Transverse colon (tissue), 4 donors: Measurements from ENCODE around the gene KIF1A. TPM values are rescaled to one million over a fixed set of nuclear protein-coding genes. Genes with fewer than 3 reads are reported as not detected.
A peak's percentile ranks its signal among the peaks of the same experiment; 100 is the strongest.

ENCODE experiments used
- DNase-seq: peaks from one replicate; pipeline ENCODE4 v3.0.0-alpha.2; 2019
- H3K27ac ChIP-seq, 4 donors: fragments of 200-600 bp; sonication (generic); 2 replicates each; pipeline ENCODE4 v1.5.1; 2016 to 2018; ENCODE audit warnings: inconsistent platforms in 4 of 4
- H3K27me3 ChIP-seq: fragments of 200-600 bp; sonication (generic); 2 replicates; pipeline ENCODE4 v1.5.1; 2017; ENCODE audit warnings: inconsistent platforms
- H3K36me3 ChIP-seq, 4 donors: fragments of 200-600 bp; sonication (generic); 2 replicates each; pipeline ENCODE4 v1.5.1; 2017 to 2019; ENCODE audit warnings: inconsistent platforms in 4 of 4
- H3K4me1 ChIP-seq, 4 donors: fragments of 200-600 bp; sonication (generic); 2 replicates each; pipeline ENCODE4 v1.5.1; 2017 to 2020; ENCODE audit warnings: inconsistent platforms in 4 of 4
- H3K4me3 ChIP-seq, 4 donors: fragments of 200-600 bp; sonication (generic); 1 replicate in 1 of 4; 2 replicates in 3 of 4; pipeline versions ENCODE4 v1.5.1 to v1.6.1; 2017 to 2019; ENCODE audit warnings: inconsistent platforms in 4 of 4
- H3K9me3 ChIP-seq, 2 donors: fragments of 200-600 bp; sonication (generic); 2 replicates each; pipeline ENCODE4 v1.5.1; 2017 to 2019; ENCODE audit warnings: inconsistent platforms in 2 of 2
- EP300 ChIP-seq: sonication (generic); formaldehyde crosslinking; IDR thresholded peaks from one replicate; pipeline ENCODE4 v1.6.1; 2017; ENCODE audit warnings: antibody characterized with exemption, low read depth
- POLR2A ChIP-seq: fragments of 450-650 bp; IDR thresholded peaks from one replicate; pipeline ENCODE4 v1.6.1; 2016; ENCODE audit warnings: antibody characterized with exemption, mild to moderate bottlenecking, moderate library complexity
- POLR2AphosphoS5 ChIP-seq, 3 donors: sonication (generic); formaldehyde crosslinking; IDR thresholded peaks; one replicate each; pipeline ENCODE4 v1.6.1; 2016; ENCODE audit warnings: antibody characterized with exemption in 3 of 3
- WGBS, 2 donors: methylation state at CpG; one replicate each; pipeline ENCODE4 v1.1.5; 2018; ENCODE audit warnings: low coverage in 1 of 2; 5-methylcytosine and 5-hydroxymethylcytosine counted together
- in situ Hi-C, 4 donors: fragments of 200-750 bp; cut with MboI; loops; one replicate each; pipeline versions ENCODE4 v1.15.0 to v1.15.1; 2017; ENCODE audit warnings: low sequenced_read_pairs in 3 of 4, low pct_ligation_motif_present in 1 of 4, low pct_unique_long_range_greater_than_20kb in 1 of 4
- intact Hi-C: fragments of 100-400 bp; cut with DNase I; formaldehyde crosslinking; loops from one replicate; pipeline ENCODE4 v1.15.1; 2023; ENCODE audit warnings: low total_unique reads
- total RNA-seq, 4 donors: library from RNA; depleted of rRNA; stranded (reverse); fragments of >200 nt; gene quantifications; one replicate each; pipeline ENCODE4 v1.1.0, GENCODE V29; 2016
- TF ChIP-seq, protein P1 (sequence below), 5 experiments: fragments of 200-600 bp in 3 of 5; fragments of 450-650 bp in 2 of 5; sonication (generic) in 3 of 5; IDR thresholded peaks; 1 replicate in 2 of 5; 2 replicates in 3 of 5; pipeline ENCODE4 v1.5.1; 2016 to 2017; ENCODE audit warnings: antibody characterized with exemption in 5 of 5, inconsistent platforms in 3 of 5, mild to moderate bottlenecking in 2 of 5, moderate library complexity in 1 of 5

Gene KIF1A
- total RNA-seq, 4 donors from 2014 or later = 0.40 to 3.4 (median 2.9) TPM

DNA sequence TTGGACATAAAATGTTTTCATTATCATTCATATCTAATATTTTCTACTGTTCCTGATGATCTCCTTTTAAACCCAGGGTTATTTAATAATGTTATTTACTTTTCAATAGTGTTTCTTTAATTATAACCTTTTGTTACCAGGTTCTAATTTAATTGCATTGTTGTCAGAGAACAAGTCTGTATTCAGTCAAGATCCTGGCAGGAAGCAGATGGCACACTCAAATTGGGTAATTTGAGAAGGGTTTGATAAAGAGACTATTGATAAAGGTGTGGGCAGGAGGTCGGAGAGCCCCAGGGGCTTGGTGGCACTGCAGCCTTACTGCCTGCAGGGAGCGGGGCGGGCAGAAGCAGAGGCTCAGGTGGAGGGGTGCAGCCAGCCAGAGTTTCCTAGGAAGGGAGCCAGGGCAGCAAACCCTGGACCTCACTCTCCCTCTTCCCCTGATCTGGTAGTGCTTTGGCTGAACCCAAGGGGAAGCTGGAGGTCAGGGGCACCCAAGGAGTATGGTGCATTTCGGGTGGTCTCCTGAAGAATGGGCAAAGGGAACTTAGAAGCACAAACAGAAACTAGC, 2.3 kb upstream of the KIF1A start:
- H3K4me3 ChIP-seq = no peak overlapping the region
- DNase-seq = no peak
- peaks cover 100% of the 10 kb centered on the region for H3K27me3 ChIP-seq
- H3K27ac ChIP-seq = no peak overlapping the region
- H3K9me3 ChIP-seq = no peaks in the 10 kb centered on the region
- H3K36me3 ChIP-seq = no peaks in the 10 kb centered on the region
- WGBS, 2 donors = 64% methylated on average over 4 of the region's 4 CpGs; no CpG with 5 or more reads in 1 of the 2 donors
- H3K4me1 ChIP-seq = peaks cover 0 to 24% (median 22%) of the 10 kb centered on the region in 4 donors
- intact Hi-C loops = no loop called here
- TF ChIP-seq POLR2AphosphoS5 (IDR thresholded peaks at IDR 0.05) (no peak), EP300 (no peak), POLR2A (no peak)
- TF ChIP-seq, protein P1, sequence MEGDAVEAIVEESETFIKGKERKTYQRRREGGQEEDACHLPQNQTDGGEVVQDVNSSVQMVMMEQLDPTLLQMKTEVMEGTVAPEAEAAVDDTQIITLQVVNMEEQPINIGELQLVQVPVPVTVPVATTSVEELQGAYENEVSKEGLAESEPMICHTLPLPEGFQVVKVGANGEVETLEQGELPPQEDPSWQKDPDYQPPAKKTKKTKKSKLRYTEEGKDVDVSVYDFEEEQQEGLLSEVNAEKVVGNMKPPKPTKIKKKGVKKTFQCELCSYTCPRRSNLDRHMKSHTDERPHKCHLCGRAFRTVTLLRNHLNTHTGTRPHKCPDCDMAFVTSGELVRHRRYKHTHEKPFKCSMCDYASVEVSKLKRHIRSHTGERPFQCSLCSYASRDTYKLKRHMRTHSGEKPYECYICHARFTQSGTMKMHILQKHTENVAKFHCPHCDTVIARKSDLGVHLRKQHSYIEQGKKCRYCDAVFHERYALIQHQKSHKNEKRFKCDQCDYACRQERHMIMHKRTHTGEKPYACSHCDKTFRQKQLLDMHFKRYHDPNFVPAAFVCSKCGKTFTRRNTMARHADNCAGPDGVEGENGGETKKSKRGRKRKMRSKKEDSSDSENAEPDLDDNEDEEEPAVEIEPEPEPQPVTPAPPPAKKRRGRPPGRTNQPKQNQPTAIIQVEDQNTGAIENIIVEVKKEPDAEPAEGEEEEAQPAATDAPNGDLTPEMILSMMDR (IDR thresholded peaks at IDR 0.05) = no peak
- in situ Hi-C loops = no loop called here

DNA sequence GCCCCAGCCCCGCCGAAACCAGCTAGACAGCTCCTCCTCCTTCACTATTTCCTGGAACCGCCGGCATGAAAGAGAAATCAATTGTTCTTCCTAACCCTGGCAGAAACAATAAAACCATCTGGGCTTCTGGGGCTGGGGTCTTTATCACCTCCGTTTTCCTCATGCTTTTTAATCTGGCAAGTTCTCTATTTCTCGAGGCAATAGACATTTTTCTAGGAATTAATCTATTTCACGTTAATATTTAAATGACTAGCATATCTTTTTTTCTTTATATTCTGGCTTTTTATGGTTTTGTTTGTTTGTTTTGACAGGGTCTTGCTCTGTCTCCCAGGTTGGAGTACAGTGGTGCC, 1.4 kb upstream of the KIF1A start:
- Histone ChIP-seq H3K4me1 (peaks cover 0 to 24% (median 22%) of the 10 kb centered on the region in 4 donors), H3K36me3 (no peaks in the 10 kb centered on the region), H3K27me3 (peaks cover 91% of the 10 kb centered on the region), H3K9me3 (no peaks in the 10 kb centered on the region), H3K27ac (no peak overlapping the region), H3K4me3 (no peak overlapping the region)
- no peak for TF ChIP-seq POLR2A
- no peak for TF ChIP-seq EP300
- TF ChIP-seq, protein P1 (IDR thresholded peaks at IDR 0.05) = no peak
- no peak for TF ChIP-seq POLR2AphosphoS5 (IDR thresholded peaks at IDR 0.05)
- intact Hi-C loops (no loop called here), in situ Hi-C loops (no loop called here)
- 9 to 12% methylated on average over 5 to 7 of the region's 7 CpGs for WGBS, 2 donors
- DNase-seq = no peak

DNA sequence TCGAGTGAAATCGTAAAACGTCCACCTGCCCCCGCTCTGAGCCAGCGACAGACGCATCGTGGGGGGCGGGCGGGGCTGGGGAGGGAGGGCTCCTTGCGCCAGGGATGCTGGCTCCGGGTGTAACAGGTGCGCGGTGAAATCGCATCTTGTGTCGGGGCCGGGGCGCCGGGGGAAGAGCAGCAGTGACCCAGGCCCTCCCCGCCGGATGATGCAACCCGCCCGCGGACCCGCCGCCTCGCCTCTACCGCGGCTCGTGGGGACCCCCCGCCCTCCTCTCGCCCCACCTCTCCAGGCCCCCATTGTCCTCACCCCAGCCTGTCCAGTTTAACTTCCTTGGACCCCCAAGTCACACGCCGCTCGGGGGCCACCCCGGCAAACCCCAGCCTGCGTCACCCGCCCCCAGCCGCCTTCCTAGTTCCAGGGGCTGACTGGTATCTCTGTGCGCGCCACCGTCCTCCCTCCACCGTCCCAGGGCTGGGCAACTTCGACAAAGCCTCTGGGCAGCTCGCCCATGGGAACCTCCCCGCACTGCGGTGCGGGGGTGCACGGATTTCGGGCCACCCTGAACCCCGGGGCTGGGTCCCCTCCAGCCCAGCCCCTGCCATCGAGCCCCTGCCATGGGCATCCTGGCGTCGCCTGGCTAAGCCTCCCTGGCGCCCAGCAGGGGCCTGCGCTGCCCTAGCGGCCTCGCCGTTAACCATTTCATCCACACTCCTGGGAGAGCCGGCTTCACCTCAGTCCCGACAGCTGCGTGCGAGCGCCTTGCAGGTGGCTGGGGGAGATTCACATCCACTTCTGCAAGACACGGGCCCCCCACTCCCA, 799 bp upstream of the KIF1A start:
- WGBS, 2 donors = 2% methylated on average over 26 of the region's 64 CpGs; no CpG with 5 or more reads in 1 of the 2 donors
- intact Hi-C loops (no loop called here), in situ Hi-C loops (no loop called here)
- DNase-seq = no peak
- H3K4me3 ChIP-seq = peak overlapping the region in 2 of 4 donors; percentile 23 to 28
- H3K27me3 ChIP-seq = peaks cover 85% of the 10 kb centered on the region
- H3K9me3 ChIP-seq = no peaks in the 10 kb centered on the region
- peaks cover 0 to 24% (median 22%) of the 10 kb centered on the region in 4 donors for H3K4me1 ChIP-seq
- H3K36me3 ChIP-seq = no peaks in the 10 kb centered on the region
- TF ChIP-seq POLR2A (no peak), EP300 (no peak), POLR2AphosphoS5 (IDR thresholded peaks at IDR 0.05) (no peak)
- TF ChIP-seq, protein P1 (IDR thresholded peaks at IDR 0.05) = no peak
- no peak overlapping the region for H3K27ac ChIP-seq

DNA sequence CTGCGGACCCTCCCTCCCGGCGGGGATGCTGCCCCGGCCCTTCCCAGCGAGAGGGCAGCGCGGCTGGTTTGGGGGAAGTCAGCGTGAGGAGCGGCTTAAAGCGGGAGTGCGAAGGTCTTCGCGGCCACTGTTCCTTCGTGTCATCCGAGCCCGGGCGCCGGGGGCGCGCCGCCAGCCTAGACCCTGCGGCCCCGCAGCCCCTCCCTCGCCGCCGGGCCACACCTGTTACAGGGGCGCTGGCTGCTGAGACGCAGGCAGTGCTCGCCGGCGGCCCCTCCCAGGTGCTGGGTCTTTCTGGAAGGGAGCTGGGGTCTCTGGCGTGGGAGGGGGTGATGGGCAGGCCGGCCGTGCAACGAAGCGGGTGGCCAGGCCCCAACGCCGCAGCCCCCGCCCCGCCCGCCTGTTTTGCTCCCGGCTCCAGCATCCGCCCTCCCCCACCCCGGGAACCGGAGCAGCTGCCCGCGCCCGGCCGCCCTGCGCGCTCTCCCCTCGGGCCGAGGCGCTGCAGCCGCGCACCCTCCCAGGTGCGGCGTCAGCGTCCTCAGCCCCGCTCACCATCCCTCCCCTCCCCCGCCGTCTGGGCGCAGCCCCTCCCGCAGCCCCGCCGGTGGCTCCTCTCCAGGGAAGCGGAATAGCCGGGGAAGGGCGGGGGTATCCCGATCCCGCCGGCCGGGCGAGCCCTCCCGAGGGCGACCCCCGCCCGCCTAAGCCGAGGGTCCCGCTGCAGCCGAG, 727 bp downstream of the KIF1A start:
- H3K9me3 ChIP-seq = no peaks in the 10 kb centered on the region
- no peak for DNase-seq
- 1% methylated on average over 43 of the region's 81 CpGs; no CpG with 5 or more reads in 1 of the 2 donors for WGBS, 2 donors

More for the DNA sequence above, 727 bp downstream of the KIF1A start:
- H3K4me1 ChIP-seq = peaks cover 0 to 24% (median 22%) of the 10 kb centered on the region in 4 donors
- H3K36me3 ChIP-seq = no peaks in the 10 kb centered on the region
- intact Hi-C loops = no loop called here
- H3K27ac ChIP-seq = no peak overlapping the region
- TF ChIP-seq EP300 (no peak), POLR2A (no peak), POLR2AphosphoS5 (IDR thresholded peaks at IDR 0.05) (no peak)
- TF ChIP-seq, protein P1 (IDR thresholded peaks at IDR 0.05) = no peak
- in situ Hi-C loops = no loop called here
- H3K27me3 ChIP-seq = peaks cover 70% of the 10 kb centered on the region
- peak overlapping the region in 2 of 4 donors; percentile 3 to 32 for H3K4me3 ChIP-seq
